DND-41 (cell line): ENCODE measurements around the gene POFUT2.

Experiments
- ATAC-seq: fragments of 200-7000 bp; cut with Tn5 transposase; 3 replicates; pipeline ENCODE4 v1.9.1; 2021; ENCODE audit warnings: low read depth; ENCODE audit not compliant: insufficient read depth
- DNase-seq: peaks from one replicate; pipeline ENCODE4 v3.0.0-alpha.2; 2020
- H2AFZ ChIP-seq: 2 replicates; pipeline ENCODE4 v1.6.0; 2012; ENCODE audit warnings: low read depth, low read length
- H3K27ac ChIP-seq: 2 replicates; pipeline ENCODE4 v1.5.1; 2012; ENCODE audit warnings: low read length, inconsistent platforms
- H3K27me3 ChIP-seq: fragments of 200-600 bp; sonication (generic); 2 replicates; pipeline ENCODE4 v1.6.0; 2012; ENCODE audit warnings: low read length, mild to moderate bottlenecking, inconsistent platforms; ENCODE audit not compliant: insufficient read depth, poor library complexity
- H3K36me3 ChIP-seq: 2 replicates; pipeline ENCODE4 v1.5.1; 2012; ENCODE audit warnings: low read length, inconsistent platforms; ENCODE audit not compliant: insufficient read depth
- H3K4me1 ChIP-seq: 2 replicates; pipeline ENCODE4 v1.5.1; 2012; ENCODE audit warnings: mild to moderate bottlenecking, low read length; ENCODE audit not compliant: insufficient read depth
- H3K4me2 ChIP-seq: 2 replicates; pipeline ENCODE4 v1.6.0; 2012; ENCODE audit warnings: mild to moderate bottlenecking, moderate library complexity, low read length, inconsistent platforms; ENCODE audit not compliant: insufficient read depth
- H3K4me3 ChIP-seq, 2 experiments: fragments of 200-600 bp in 1 of 2; shearing (Covaris generic) in 1 of 2; 2 replicates each; pipeline ENCODE4 v1.5.1; 2012 to 2016; ENCODE audit warnings: inconsistent platforms in 2 of 2, low read length in 2 of 2, mild to moderate bottlenecking in 2 of 2, low read depth in 1 of 2, moderate library complexity in 1 of 2
- H3K79me2 ChIP-seq: 2 replicates; pipeline ENCODE4 v1.6.0; 2012; ENCODE audit warnings: low read length, inconsistent platforms; ENCODE audit not compliant: insufficient read depth
- H3K9ac ChIP-seq: 2 replicates; pipeline ENCODE4 v1.6.0; 2012; ENCODE audit warnings: low read depth, mild to moderate bottlenecking, inconsistent platforms, low read length, moderate library complexity
- H3K9me3 ChIP-seq: 2 replicates; pipeline ENCODE4 v1.5.1; 2012; ENCODE audit warnings: low read length, moderate library complexity, mild to moderate bottlenecking, inconsistent platforms; ENCODE audit not compliant: insufficient read depth, severe bottlenecking
- H4K20me1 ChIP-seq: 2 replicates; pipeline ENCODE4 v1.6.0; 2012; ENCODE audit warnings: low read length; ENCODE audit not compliant: insufficient read depth
- CTCF ChIP-seq: IDR thresholded peaks from 2 replicates; pipeline ENCODE4 v1.5.1; 2012; ENCODE audit warnings: borderline replicate concordance, low read length, moderate library complexity, mild to moderate bottlenecking; ENCODE audit not compliant: poor library complexity, severe bottlenecking; ENCODE audit errors: extremely low read depth
- EZH2 ChIP-seq: IDR thresholded peaks from 3 replicates; pipeline ENCODE4 v1.6.1; 2012; ENCODE audit warnings: borderline replicate concordance, low read depth, mild to moderate bottlenecking, moderate library complexity, low read length, inconsistent platforms; ENCODE audit not compliant: severe bottlenecking

Gene POFUT2

GRCh38 chr21:45330075-45330781, 42.5 kb upstream of the POFUT2 start:
- H3K4me1 ChIP-seq = no peaks in the 10 kb centered on the region
- no peaks in the 10 kb centered on the region for H3K79me2 ChIP-seq
- no peaks in the 10 kb centered on the region for H3K36me3 ChIP-seq
- DNase-seq (no peak), ATAC-seq (no peak)
- no peak overlapping the region for H3K27ac ChIP-seq
- H4K20me1 ChIP-seq = peaks cover 13% of the 10 kb centered on the region
- H3K4me2 ChIP-seq = no peak overlapping the region
- no peak overlapping the region for H2AFZ ChIP-seq
- no peak overlapping the region for H3K9ac ChIP-seq
- H3K9me3 ChIP-seq = no peaks in the 10 kb centered on the region
- H3K4me3 ChIP-seq = no peak overlapping the region
- TF ChIP-seq EZH2 = no peak
- no peak for TF ChIP-seq CTCF
- H3K27me3 ChIP-seq = peaks cover 4% of the 10 kb centered on the region

GRCh38 chr21:45329261-45330074, 41.8 kb upstream of the POFUT2 start:
- no peak for DNase-seq
- Histone ChIP-seq H3K79me2 (no peaks in the 10 kb centered on the region), H3K4me1 (no peaks in the 10 kb centered on the region), H3K4me2 (no peak overlapping the region), H3K4me3 (no peak overlapping the region), H3K9ac (no peak overlapping the region), H3K27ac (no peak overlapping the region), H2AFZ (no peak overlapping the region), H3K36me3 (no peaks in the 10 kb centered on the region), H3K9me3 (no peaks in the 10 kb centered on the region), H4K20me1 (peaks cover 13% of the 10 kb centered on the region), H3K27me3 (peaks cover 4% of the 10 kb centered on the region)
- no peak for ATAC-seq
- TF ChIP-seq CTCF (no peak), EZH2 (no peak)

- ATAC-seq = no peak
- H2AFZ ChIP-seq = no peak overlapping the region
- H3K9me3 ChIP-seq = no peaks in the 10 kb centered on the region
- no peaks in the 10 kb centered on the region for H3K4me1 ChIP-seq
- no peaks in the 10 kb centered on the region for H3K36me3 ChIP-seq
- no peaks in the 10 kb centered on the region for H3K27me3 ChIP-seq
- H3K4me3 ChIP-seq = no peak overlapping the region
- H4K20me1 ChIP-seq = peaks cover 14% of the 10 kb centered on the region
- no peak overlapping the region for H3K4me2 ChIP-seq
- no peaks in the 10 kb centered on the region for H3K79me2 ChIP-seq
- H3K9ac ChIP-seq = no peak overlapping the region
- TF ChIP-seq CTCF (no peak), EZH2 (no peak)
- DNase-seq = no peak
- H3K27ac ChIP-seq = no peak overlapping the region
Measured at GRCh38 chr21:45328198-45329091, 40.8 kb upstream of the POFUT2 start.
